GM23338 (cell line): ENCODE data around the gene ERBB4.

Experiments
- CTCF ChIP-seq, 2 experiments: fragments of 200-600 bp in 1 of 2; sonication (generic) in 1 of 2; conservative IDR thresholded peaks; 2 replicates each; pipeline versions ENCODE4 v1.5.1 to v1.6.1; 2016 to 2017; ENCODE audit warnings: antibody characterized with exemption in 2 of 2, low read depth in 2 of 2, mild to moderate bottlenecking in 2 of 2, moderate library complexity in 1 of 2
- EZH2 ChIP-seq: fragments of 200-600 bp; sonication (generic); IDR thresholded peaks from one replicate; pipeline ENCODE4 v1.8.0; 2017; ENCODE audit warnings: antibody characterized with exemption, mild to moderate bottlenecking, low read depth; ENCODE audit not compliant: unreplicated experiment
- NANOG ChIP-seq: IDR thresholded peaks from 2 replicates; pipeline ENCODE4 v1.6.1; 2016; ENCODE audit warnings: antibody characterized with exemption, borderline replicate concordance
- POLR2AphosphoS5 ChIP-seq: IDR thresholded peaks from 2 replicates; pipeline ENCODE4 v1.6.1; 2016; ENCODE audit warnings: antibody characterized with exemption, low read depth
- TF ChIP-seq, protein P1 (sequence below): IDR thresholded peaks from 2 replicates; pipeline ENCODE4 v1.6.1; 2016; ENCODE audit warnings: antibody characterized with exemption

DNA sequence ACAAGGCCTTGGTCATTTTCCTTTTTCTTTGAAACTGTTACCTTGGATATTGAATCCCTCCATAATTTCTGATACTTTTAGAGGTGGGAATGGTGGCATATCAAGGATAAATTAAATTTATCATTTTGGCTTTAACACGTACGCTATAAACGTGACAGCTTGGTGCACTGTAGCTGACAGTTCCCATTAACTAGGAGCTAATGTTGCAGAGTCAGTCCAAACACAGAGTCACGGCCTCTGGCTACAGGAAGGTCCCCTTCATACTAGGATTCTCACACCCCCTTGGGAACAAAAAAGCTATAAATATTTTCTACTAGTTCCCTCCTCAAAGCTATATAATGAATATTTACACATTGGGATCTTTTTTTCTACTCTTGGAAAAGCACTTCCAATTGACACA, 17.7 kb upstream of the ERBB4 start:
- TF ChIP-seq CTCF (conservative IDR thresholded peaks at IDR 0.05; ENCODE audit: low read depth in 2 of 2) = no peak
- TF ChIP-seq NANOG = no peak
- no peak for TF ChIP-seq EZH2
- TF ChIP-seq POLR2AphosphoS5 = no peak
- TF ChIP-seq, protein P1, sequence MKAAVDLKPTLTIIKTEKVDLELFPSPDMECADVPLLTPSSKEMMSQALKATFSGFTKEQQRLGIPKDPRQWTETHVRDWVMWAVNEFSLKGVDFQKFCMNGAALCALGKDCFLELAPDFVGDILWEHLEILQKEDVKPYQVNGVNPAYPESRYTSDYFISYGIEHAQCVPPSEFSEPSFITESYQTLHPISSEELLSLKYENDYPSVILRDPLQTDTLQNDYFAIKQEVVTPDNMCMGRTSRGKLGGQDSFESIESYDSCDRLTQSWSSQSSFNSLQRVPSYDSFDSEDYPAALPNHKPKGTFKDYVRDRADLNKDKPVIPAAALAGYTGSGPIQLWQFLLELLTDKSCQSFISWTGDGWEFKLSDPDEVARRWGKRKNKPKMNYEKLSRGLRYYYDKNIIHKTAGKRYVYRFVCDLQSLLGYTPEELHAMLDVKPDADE = no peak
